ENCODE results near the gene TFPT. TPM values are rescaled to one million over a fixed set of nuclear protein-coding genes. Genes with fewer than 3 reads are reported as not detected.
A peak's percentile ranks its signal among the peaks of the same experiment; 100 is the strongest.

The TFPT gene
- total RNA-seq, 4 donors from 2014 or later = 9.8 to 25.8 (median 14.0) TPM

GRCh38 chr19:54158812-54159351 lies 43.4 kb upstream of the TFPT start:
- in situ Hi-C loops (cut with MboI; ENCODE audit: low pct_ligation_motif_present in 1 of 4, low pct_unique_long_range_greater_than_20kb in 1 of 4, low sequenced_read_pairs in 3 of 4) = no loop called here
- H3K9me3 ChIP-seq = no peaks in the 10 kb centered on the region
- no peaks in the 10 kb centered on the region for H3K27me3 ChIP-seq
- intact Hi-C loops (cut with DNase I; ENCODE audit: low total_unique reads) = no loop called here
- H3K4me1 ChIP-seq = peaks cover 30 to 49% (median 39%) of the 10 kb centered on the region in 4 donors
- WGBS, 2 donors (ENCODE audit: low coverage in 1 of 2) = 6 to 50% methylated on average over 2 to 19 of the region's 19 CpGs
- peak overlapping the region; percentile 92 to 98 (median 94) for H3K27ac ChIP-seq
- H3K36me3 ChIP-seq = peaks cover 0 to 41% (median 17%) of the 10 kb centered on the region in 4 donors
- peak overlapping the region; percentile 48 to 80 (median 76) for H3K4me3 ChIP-seq
- no peak for TF ChIP-seq EP300 (IDR thresholded peaks at IDR 0.05; ENCODE audit: low read depth)
- no peak for TF ChIP-seq POLR2A (IDR thresholded peaks at IDR 0.05)
- no peak for TF ChIP-seq CTCF (IDR thresholded peaks at IDR 0.05)
- TF ChIP-seq POLR2AphosphoS5 (IDR thresholded peaks at IDR 0.05) = no peak
- no peak for DNase-seq

DNA sequence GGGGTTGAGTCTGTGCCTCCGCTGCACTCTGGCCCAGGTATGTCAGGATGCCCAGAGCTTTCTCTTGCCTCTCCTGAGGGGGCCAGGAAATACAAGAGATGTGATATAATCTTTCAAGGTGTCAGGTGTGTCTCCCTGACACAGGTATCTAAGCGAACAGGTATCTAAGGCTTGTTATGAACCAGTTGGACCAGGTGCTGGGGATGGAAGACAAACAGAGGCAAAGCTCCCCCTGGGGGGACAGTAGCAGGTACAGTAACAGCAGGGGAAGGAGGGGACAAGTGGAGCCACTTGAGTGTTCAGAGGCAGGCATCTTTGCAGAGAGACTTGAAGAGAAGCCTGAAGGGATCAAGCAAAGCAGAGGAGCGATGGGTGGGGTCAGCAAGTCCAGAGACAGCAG lies 41.5 kb upstream of the TFPT start:
- no peak overlapping the region for H3K4me3 ChIP-seq
- H3K4me1 ChIP-seq = peaks cover 22 to 34% (median 30%) of the 10 kb centered on the region in 4 donors
- intact Hi-C loops (cut with DNase I; ENCODE audit: low total_unique reads) = no loop called here
- WGBS, 2 donors (ENCODE audit: low coverage in 1 of 2) = 93% methylated on average over 3 of the region's 3 CpGs; no CpG with 5 or more reads in 1 of the 2 donors
- H3K36me3 ChIP-seq = peaks cover 0 to 57% (median 26%) of the 10 kb centered on the region in 4 donors
- no peak for DNase-seq
- no peaks in the 10 kb centered on the region for H3K9me3 ChIP-seq
- in situ Hi-C loops (cut with MboI; ENCODE audit: low pct_ligation_motif_present in 1 of 4, low pct_unique_long_range_greater_than_20kb in 1 of 4, low sequenced_read_pairs in 3 of 4) = no loop called here
- TF ChIP-seq POLR2A (IDR thresholded peaks at IDR 0.05) = no peak
- no peak overlapping the region for H3K27ac ChIP-seq
- H3K27me3 ChIP-seq = no peaks in the 10 kb centered on the region

GRCh38 chr19:54156490-54156889 lies 41.0 kb upstream of the TFPT start:
- no peak for DNase-seq
- TF ChIP-seq POLR2A (IDR thresholded peaks at IDR 0.05) (no peak), CTCF (IDR thresholded peaks at IDR 0.05) (no peak), EP300 (IDR thresholded peaks at IDR 0.05; ENCODE audit: low read depth) (no peak), POLR2AphosphoS5 (IDR thresholded peaks at IDR 0.05) (no peak)
- Histone ChIP-seq H3K27ac (no peak overlapping the region), H3K36me3 (peaks cover 0 to 62% (median 28%) of the 10 kb centered on the region in 4 donors), H3K27me3 (no peaks in the 10 kb centered on the region), H3K4me1 (peaks cover 18 to 29% (median 25%) of the 10 kb centered on the region in 4 donors), H3K4me3 (no peak overlapping the region), H3K9me3 (no peaks in the 10 kb centered on the region)
- intact Hi-C loops (cut with DNase I; ENCODE audit: low total_unique reads) (no loop called here), in situ Hi-C loops (cut with MboI; ENCODE audit: low pct_ligation_motif_present in 1 of 4, low pct_unique_long_range_greater_than_20kb in 1 of 4, low sequenced_read_pairs in 3 of 4) (no loop called here)
- 60 to 85% methylated on average over 3 to 11 of the region's 11 CpGs for WGBS, 2 donors (ENCODE audit: low coverage in 1 of 2)

- Histone ChIP-seq H3K4me1 (peaks cover 14 to 21% (median 17%) of the 10 kb centered on the region in 4 donors), H3K27me3 (no peaks in the 10 kb centered on the region), H3K27ac (no peak overlapping the region), H3K4me3 (no peak overlapping the region), H3K9me3 (no peaks in the 10 kb centered on the region), H3K36me3 (peaks cover 0 to 66% (median 28%) of the 10 kb centered on the region in 4 donors)
- intact Hi-C loops (cut with DNase I; ENCODE audit: low total_unique reads) = no loop called here
- in situ Hi-C loops (cut with MboI; ENCODE audit: low pct_ligation_motif_present in 1 of 4, low pct_unique_long_range_greater_than_20kb in 1 of 4, low sequenced_read_pairs in 3 of 4) = no loop called here
- TF ChIP-seq POLR2AphosphoS5 (IDR thresholded peaks at IDR 0.05) (no peak), POLR2A (IDR thresholded peaks at IDR 0.05) (no peak), CTCF (IDR thresholded peaks at IDR 0.05) (no peak), EP300 (IDR thresholded peaks at IDR 0.05; ENCODE audit: low read depth) (no peak)
- WGBS, 2 donors (ENCODE audit: low coverage in 1 of 2) = 82% methylated on average over 19 of the region's 19 CpGs; no CpG with 5 or more reads in 1 of the 2 donors
- no peak for DNase-seq
Observed at GRCh38 chr19:54155694-54156093, 40.2 kb upstream of the TFPT start.

Measured in transverse colon (tissue), 4 donors.